GM23248 (cell line): ENCODE measurements around the gene SNRPA.

Experiments
- EZH2 ChIP-seq: fragments of 200-600 bp; sonication (generic); IDR thresholded peaks from 2 replicates; pipeline ENCODE4 v1.6.1; 2018; ENCODE audit warnings: antibody characterized with exemption, mild to moderate bottlenecking; ENCODE audit not compliant: insufficient read depth, poor library complexity, severe bottlenecking
- EZH2phosphoT487 ChIP-seq: fragments of 200-600 bp; sonication (generic); IDR thresholded peaks from 2 replicates; pipeline ENCODE4 v1.6.1; 2018; ENCODE audit warnings: antibody characterized with exemption, moderate library complexity, mild to moderate bottlenecking, low read depth; ENCODE audit not compliant: insufficient read depth

GRCh38 chr19:40737102-40737644 is 13.8 kb upstream of the SNRPA start:
- TF ChIP-seq EZH2phosphoT487, result no peak
- no peak for TF ChIP-seq EZH2
